Measurements from ENCODE around the gene SKAP2.

GRCh38 chr7:26690135-26690805 is 174.1 kb downstream of the SKAP2 start:
- no peak for TF ChIP-seq EP300 (IDR thresholded peaks at IDR 0.05)
- no peak for TF ChIP-seq POLR2A (IDR thresholded peaks at IDR 0.05; ENCODE audit: low read length)

Measured in A549 (cell line).